Thymus (tissue), 11 donors: ENCODE measurements around the gene DOK3. TPM values are rescaled to one million over a fixed set of nuclear protein-coding genes. Genes with fewer than 3 reads are reported as not detected.

Experiments used
- DNase-seq, 9 donors: peaks; one replicate each; pipeline ENCODE4 v3.0.0-alpha.2; 2013; ENCODE audit warnings: low spot score in 9 of 9, low read depth in 6 of 9, missing footprints in 1 of 9
- H3K27ac ChIP-seq, 2 donors: one replicate each; pipeline ENCODE4 v1.5.1; 2013; ENCODE audit warnings: control low read depth in 1 of 2, low read depth in 1 of 2, low read length in 1 of 2, mild to moderate bottlenecking in 1 of 2, moderate library complexity in 1 of 2
- H3K27me3 ChIP-seq, 2 donors: one replicate each; pipeline ENCODE4 v1.5.1; 2013; ENCODE audit warnings: low read length in 1 of 2; ENCODE audit not compliant: control insufficient read depth in 2 of 2, insufficient read depth in 1 of 2
- H3K36me3 ChIP-seq, 2 donors: one replicate each; pipeline ENCODE4 v1.5.1; 2013; ENCODE audit warnings: low read length in 1 of 2, mild to moderate bottlenecking in 1 of 2, moderate library complexity in 1 of 2; ENCODE audit not compliant: control insufficient read depth in 2 of 2, insufficient read depth in 2 of 2
- H3K4me1 ChIP-seq, 2 donors: one replicate each; pipeline ENCODE4 v1.5.1; 2013; ENCODE audit warnings: low read length in 2 of 2; ENCODE audit not compliant: control insufficient read depth in 2 of 2, insufficient read depth in 2 of 2
- H3K4me3 ChIP-seq, 2 donors: one replicate each; pipeline ENCODE4 v1.5.1; 2013; ENCODE audit warnings: low read length in 2 of 2, control low read depth in 1 of 2, mild to moderate bottlenecking in 1 of 2
- H3K9me3 ChIP-seq, 2 donors: one replicate each; pipeline ENCODE4 v1.5.1; 2013; ENCODE audit warnings: low read length in 1 of 2, mild to moderate bottlenecking in 1 of 2; ENCODE audit not compliant: control insufficient read depth in 2 of 2, insufficient read depth in 1 of 2
- WGBS: extraction: QIAGEN DNeasy Blood & Tissue Kit; methylation state at CpG from one replicate; pipeline ENCODE4 v1.1.7; 2013; 5-methylcytosine and 5-hydroxymethylcytosine counted together
- polyA plus RNA-seq: library from polyadenylated mRNA; stranded (reverse); fragments of 200-250 nt; gene quantifications from one replicate; pipeline ENCODE4 v1.2.3, GENCODE V29; 2013
- total RNA-seq: library from RNA; stranded (reverse); fragments of 120-200 nt; gene quantifications from one replicate; pipeline ENCODE4 v1.2.4, GENCODE V29; 2013
- donor health status: healthy.

The DOK3 gene
- total and polyA plus RNA-seq, 2 donors = 3.3 to 13.4 TPM

DNA sequence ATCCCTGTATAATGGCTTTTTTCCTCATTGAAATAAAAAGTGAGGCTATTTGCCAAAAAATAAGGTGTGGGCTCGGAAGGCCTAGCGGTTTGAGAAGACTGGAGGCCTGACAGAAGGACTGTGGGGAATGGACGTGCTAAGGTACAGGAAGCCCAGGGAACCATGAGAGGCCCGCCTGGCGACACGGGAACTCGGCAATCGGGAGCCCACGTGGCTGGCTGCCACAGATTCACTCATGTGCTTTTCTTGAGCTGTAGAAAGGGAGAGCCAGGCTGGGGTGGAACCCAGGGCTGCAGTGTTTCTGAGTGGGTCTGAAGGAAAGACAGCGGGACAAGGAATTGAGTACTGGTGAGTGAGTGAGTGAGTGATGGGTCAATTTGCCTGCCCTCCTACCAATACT lies 19.0 kb upstream of the DOK3 start:
- Histone ChIP-seq H3K27me3 (no peaks in the 10 kb centered on the region), H3K9me3 (no peaks in the 10 kb centered on the region), H3K4me3 (no peak overlapping the region), H3K36me3 (peaks cover 91% of the 10 kb centered on the region in 2 donors), H3K4me1 (no peaks in the 10 kb centered on the region), H3K27ac (no peak overlapping the region)
- DNase-seq = no peak
- 98% methylated on average over 10 of the region's 10 CpGs for WGBS

DNA sequence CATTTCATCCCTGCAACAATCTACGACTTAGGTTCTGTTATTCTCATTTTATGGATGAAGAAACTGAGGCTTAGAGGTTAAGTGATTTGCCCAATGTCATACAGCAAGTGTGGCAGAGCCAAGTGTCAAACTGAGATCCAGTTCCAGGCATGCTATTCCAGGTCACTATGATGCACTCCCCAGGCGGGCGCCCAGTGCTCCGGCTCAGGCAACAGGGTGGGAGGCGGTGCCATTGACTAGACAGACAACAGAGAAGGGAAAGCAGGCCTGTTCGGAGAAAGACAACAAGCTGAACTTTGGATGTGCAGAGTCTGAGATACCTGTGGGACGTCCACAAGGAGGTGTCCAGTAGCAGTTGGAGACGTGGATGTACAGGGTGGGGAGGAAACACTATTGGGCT lies 18.0 kb upstream of the DOK3 start:
- no peaks in the 10 kb centered on the region for H3K4me1 ChIP-seq

DNA sequence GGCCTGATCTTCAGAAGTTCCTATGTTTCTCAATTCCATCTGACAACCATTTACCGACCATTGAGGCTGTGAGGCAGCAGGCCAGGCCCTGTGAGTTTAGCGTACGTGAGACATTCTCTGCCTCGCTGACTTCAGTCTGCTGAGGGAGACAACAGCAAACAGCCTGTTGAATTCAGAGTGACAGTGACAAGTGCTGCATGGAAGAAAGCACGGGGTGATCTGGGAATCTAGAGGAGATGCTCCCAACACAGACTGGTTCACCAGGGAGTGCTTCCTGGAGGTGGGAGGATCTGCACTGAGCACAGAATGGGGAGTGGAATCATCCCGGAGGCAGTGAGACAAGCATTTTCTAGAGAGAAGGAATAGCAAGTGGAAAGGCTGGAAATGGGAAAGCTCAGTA lies 17.2 kb upstream of the DOK3 start:
- Histone ChIP-seq H3K27ac (no peak overlapping the region), H3K36me3 (peaks cover 83 to 86% of the 10 kb centered on the region in 2 donors), H3K4me3 (no peak overlapping the region), H3K4me1 (no peaks in the 10 kb centered on the region), H3K27me3 (no peaks in the 10 kb centered on the region), H3K9me3 (no peaks in the 10 kb centered on the region)
- 99% methylated on average over 6 of the region's 6 CpGs for WGBS
- DNase-seq = no peak

More for the DNA sequence above, 18.0 kb upstream of the DOK3 start:
- 96% methylated on average over 8 of the region's 8 CpGs for WGBS
- H3K27ac ChIP-seq = no peak overlapping the region
- no peaks in the 10 kb centered on the region for H3K27me3 ChIP-seq
- no peak overlapping the region for H3K4me3 ChIP-seq
- no peak for DNase-seq
- peaks cover 87 to 90% of the 10 kb centered on the region in 2 donors for H3K36me3 ChIP-seq
- H3K9me3 ChIP-seq = no peaks in the 10 kb centered on the region

DNA sequence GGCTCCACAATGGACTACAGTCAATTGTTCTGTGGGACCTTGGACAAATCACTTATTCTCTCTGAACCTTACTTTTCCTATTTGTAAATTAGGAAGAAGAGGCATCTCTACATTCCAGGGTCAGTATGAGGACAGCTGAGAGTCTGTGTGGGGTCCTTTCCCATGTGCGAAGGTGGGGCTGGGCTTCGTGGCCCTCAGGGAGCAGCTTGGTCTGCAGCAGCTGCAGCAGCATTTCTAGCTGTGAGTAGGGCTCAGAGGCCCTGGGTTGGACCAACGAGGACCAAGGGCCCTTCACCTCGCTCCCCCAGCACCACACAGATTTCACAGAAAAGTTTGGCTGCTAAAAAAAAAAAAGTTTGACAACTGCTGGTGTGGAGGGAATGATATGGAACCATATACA lies 16.6 kb upstream of the DOK3 start:
- 99% methylated on average over 4 of the region's 4 CpGs for WGBS
- no peaks in the 10 kb centered on the region for H3K9me3 ChIP-seq
- no peak for DNase-seq
- no peak overlapping the region for H3K4me3 ChIP-seq
- peaks cover 83 to 86% of the 10 kb centered on the region in 2 donors for H3K36me3 ChIP-seq
- no peaks in the 10 kb centered on the region for H3K4me1 ChIP-seq
- no peaks in the 10 kb centered on the region for H3K27me3 ChIP-seq
- no peak overlapping the region for H3K27ac ChIP-seq

DNA sequence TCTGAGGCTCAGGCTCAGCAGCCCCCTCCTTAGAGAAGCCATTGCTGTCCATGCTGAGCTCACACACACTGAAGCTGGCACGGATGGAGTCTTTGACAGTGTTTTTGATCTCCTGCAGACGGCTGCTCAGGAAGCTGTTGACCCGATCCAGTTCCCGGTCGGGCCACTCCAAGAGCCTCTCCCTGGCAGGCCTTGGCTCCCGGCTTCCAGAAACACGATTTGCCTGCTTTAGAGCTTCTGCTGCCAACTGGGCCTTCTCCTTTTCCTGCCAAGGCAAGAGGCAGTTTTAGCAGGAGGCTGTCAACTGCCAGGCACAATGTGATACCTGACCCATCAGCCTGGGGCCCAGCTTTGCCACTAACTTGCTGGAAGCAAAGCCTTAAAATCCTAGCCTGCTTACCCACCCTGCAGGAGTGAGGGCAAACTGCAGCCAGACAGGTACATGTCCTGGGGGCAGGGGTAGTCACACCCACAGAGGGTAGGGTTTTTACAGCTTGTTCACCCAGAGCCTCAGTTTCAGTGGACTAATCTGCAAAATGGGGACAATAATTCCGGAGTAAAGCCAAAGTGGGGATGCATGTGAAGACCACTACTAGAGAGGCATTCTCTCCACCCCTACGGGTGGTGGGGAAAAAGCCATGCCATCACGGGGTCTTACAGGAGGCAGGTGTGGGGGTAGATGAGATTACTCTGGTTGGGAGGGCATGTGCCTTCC lies 15.5 kb upstream of the DOK3 start:
- H3K4me1 ChIP-seq = no peaks in the 10 kb centered on the region

DNA sequence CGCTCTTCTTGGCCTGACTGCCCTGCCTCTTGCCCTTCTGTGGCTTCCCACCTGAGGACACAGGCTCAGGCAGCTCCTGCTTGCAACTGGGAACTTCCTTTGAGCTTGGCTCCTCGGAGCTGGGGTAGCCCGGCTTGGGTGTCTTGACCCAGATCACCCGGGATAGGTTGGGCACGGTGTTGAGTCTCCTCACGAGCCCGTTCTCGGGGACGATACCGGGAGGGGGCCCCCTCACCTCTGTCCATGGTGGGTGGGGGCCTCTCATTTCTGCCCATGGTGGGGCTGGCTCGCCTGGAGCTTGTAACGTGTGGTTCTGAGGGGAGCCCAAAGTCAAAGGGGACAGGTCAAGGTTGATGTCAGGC lies 14.9 kb upstream of the DOK3 start:
- no peak overlapping the region for H3K4me3 ChIP-seq
- no peaks in the 10 kb centered on the region for H3K9me3 ChIP-seq
- peaks cover 86 to 87% of the 10 kb centered on the region in 2 donors for H3K36me3 ChIP-seq
- DNase-seq = no peak
- H3K27me3 ChIP-seq = no peaks in the 10 kb centered on the region
- WGBS = 98% methylated on average over 12 of the region's 12 CpGs
- H3K4me1 ChIP-seq = no peaks in the 10 kb centered on the region
- no peak overlapping the region for H3K27ac ChIP-seq

More for the DNA sequence above, 15.5 kb upstream of the DOK3 start:
- no peak for DNase-seq
- no peak overlapping the region for H3K4me3 ChIP-seq
- H3K27ac ChIP-seq = no peak overlapping the region
- peaks cover 84 to 86% of the 10 kb centered on the region in 2 donors for H3K36me3 ChIP-seq
- no peaks in the 10 kb centered on the region for H3K27me3 ChIP-seq
- WGBS = 96% methylated on average over 10 of the region's 10 CpGs
- no peaks in the 10 kb centered on the region for H3K9me3 ChIP-seq

DNA sequence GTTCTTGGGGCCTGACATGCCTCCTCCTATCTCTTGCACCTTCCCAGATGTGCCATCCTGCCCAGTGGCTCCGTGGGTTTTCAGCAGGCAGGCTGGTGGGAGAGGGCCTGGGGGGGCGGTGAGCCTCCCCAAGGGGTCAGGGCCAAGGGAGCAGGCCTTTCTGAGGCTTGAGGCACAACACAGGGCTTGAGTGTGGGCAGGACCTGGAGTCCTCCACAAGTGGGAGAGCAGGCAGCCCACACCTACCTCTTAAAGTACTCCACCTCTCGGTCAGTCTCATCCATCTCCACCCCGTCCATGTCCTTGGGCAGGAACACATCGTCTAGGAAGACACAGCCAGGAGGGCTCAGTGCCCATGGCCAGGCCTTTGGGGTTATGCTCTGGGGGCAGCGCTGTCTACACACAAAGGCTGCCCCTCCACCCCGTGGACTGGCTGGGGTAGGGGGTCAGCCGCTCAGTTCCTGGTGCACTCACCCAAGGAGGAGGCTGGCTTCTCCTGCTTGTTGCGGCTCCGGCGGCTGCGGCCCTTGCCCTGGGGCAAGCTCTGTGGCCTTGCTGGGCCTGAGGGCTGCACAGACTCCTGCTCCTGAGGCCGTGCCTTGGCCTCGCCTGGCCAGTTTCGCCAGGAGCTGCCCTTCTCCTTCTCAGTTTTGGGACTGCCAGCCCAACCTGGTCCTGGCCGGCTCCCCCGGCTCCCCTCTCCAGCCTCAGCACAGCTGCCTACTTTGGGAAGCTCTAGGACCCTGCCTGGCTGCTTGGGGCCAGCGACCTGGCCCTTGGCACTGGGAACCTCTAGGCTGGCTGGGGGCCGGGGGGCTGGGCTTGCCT lies 14.3 kb upstream of the DOK3 start:
- 98% methylated on average over 19 of the region's 19 CpGs for WGBS
- no peak for DNase-seq

DNA sequence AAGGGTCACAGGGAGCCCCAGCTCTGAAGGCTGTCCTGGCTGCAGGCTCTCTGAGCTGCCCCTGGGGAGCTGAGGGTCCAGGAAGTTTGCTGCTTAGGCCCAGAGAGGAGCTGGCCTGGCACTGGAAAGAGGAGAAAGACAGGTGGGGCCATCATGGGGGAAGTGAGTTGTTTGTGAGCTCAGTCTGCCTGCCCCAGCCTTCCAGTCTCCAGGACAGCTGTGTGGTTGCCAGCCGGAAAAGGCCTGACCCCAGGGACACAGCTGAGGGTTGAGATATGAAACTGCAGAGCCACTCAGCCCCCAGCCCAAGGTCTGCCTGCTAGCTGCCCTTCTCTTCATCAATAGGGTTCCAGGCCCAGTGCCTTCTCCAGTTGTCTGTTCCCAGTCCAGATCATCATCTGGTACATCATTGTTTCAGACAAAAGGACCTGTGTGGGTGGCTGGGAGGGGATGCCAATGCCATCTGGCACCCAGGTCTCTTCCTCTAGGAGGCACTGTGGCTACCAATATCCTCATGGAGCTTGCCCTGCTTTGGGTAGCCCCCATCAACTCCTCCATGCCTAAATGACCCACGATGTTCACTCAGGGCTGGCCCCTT lies 11.4 kb upstream of the DOK3 start:
- 89% methylated on average over 2 of the region's 2 CpGs for WGBS
- DNase-seq = no peak
- Histone ChIP-seq H3K27me3 (no peaks in the 10 kb centered on the region), H3K27ac (no peak overlapping the region), H3K9me3 (no peaks in the 10 kb centered on the region), H3K4me1 (peaks cover 3 to 4% of the 10 kb centered on the region in 2 donors), H3K36me3 (peaks cover 58 to 59% of the 10 kb centered on the region in 2 donors), H3K4me3 (no peak overlapping the region)

More for the DNA sequence above, 14.3 kb upstream of the DOK3 start:
- no peak overlapping the region for H3K27ac ChIP-seq
- H3K4me1 ChIP-seq = no peaks in the 10 kb centered on the region
- peaks cover 84 to 85% of the 10 kb centered on the region in 2 donors for H3K36me3 ChIP-seq
- H3K9me3 ChIP-seq = no peaks in the 10 kb centered on the region
- H3K4me3 ChIP-seq = no peak overlapping the region
- no peaks in the 10 kb centered on the region for H3K27me3 ChIP-seq

DNA sequence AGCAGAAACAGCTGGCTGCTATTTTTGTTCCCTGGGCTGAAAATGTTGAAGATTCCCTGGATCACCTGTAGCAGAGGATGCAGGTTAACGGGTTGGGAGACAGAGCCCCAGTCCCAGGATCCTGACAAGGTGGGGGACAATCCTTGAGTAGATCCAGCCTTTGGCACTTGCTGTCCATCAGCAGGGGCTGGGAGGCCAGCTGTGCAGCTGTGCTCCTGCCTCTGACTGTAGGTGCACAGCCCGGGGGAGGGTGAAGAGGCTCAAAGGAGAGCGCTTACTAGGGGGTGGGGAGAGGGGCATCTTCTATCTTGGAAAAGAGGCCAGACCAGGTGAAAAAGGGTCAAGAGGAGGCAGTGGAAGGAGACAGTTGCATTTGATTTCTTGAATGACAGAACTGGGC lies 10.6 kb upstream of the DOK3 start:
- Histone ChIP-seq H3K9me3 (no peaks in the 10 kb centered on the region), H3K4me3 (no peak overlapping the region), H3K27ac (no peak overlapping the region), H3K27me3 (no peaks in the 10 kb centered on the region), H3K4me1 (peaks cover 11% of the 10 kb centered on the region in 2 donors), H3K36me3 (peaks cover 56% of the 10 kb centered on the region in 2 donors)
- 97% methylated on average over 3 of the region's 3 CpGs for WGBS
- DNase-seq = no peak
